Loucy (cell line): Measurements from ENCODE around the gene AFF3.

ENCODE experiments used
- H2AFZ ChIP-seq: fragments of 200-600 bp; sonication (generic); 2 replicates; pipeline ENCODE4 v1.6.0; 2016; ENCODE audit warnings: antibody characterized with exemption, mild to moderate bottlenecking, low read length, moderate library complexity
- H3F3A ChIP-seq: fragments of 200-600 bp; 2 replicates; pipeline ENCODE4 v1.6.0; 2016; ENCODE audit warnings: antibody characterized with exemption, low read depth, mild to moderate bottlenecking
- H3K27me3 ChIP-seq: fragments of 200-600 bp; sonication (generic); 2 replicates; pipeline ENCODE4 v1.6.1; 2014; ENCODE audit warnings: low read length, mild to moderate bottlenecking; ENCODE audit not compliant: insufficient read depth, poor library complexity, severe bottlenecking
- H3K36me3 ChIP-seq: fragments of 200-600 bp; sonication (generic); 2 replicates; pipeline ENCODE4 v1.6.1; 2016; ENCODE audit warnings: low read length; ENCODE audit not compliant: insufficient read depth
- H3K4me1 ChIP-seq: fragments of 200-600 bp; sonication (generic); 2 replicates; pipeline ENCODE4 v1.5.1; 2014; ENCODE audit warnings: low read length, mild to moderate bottlenecking; ENCODE audit not compliant: insufficient read depth, poor library complexity, severe bottlenecking
- H3K4me2 ChIP-seq: fragments of 200-600 bp; sonication (generic); 2 replicates; pipeline ENCODE4 v1.6.0; 2014; ENCODE audit warnings: antibody characterized with exemption, low read length, low read depth, mild to moderate bottlenecking; ENCODE audit not compliant: poor library complexity, severe bottlenecking
- H3K4me3 ChIP-seq: fragments of 200-600 bp; sonication (generic); 2 replicates; pipeline ENCODE4 v1.5.1; 2014; ENCODE audit warnings: low read length, mild to moderate bottlenecking, mixed read lengths; ENCODE audit not compliant: poor library complexity, severe bottlenecking
- H3K79me2 ChIP-seq: fragments of 200-600 bp; sonication (generic); 2 replicates; pipeline ENCODE4 v1.6.1; 2014; ENCODE audit warnings: low read length; ENCODE audit not compliant: insufficient read depth
- H3K9ac ChIP-seq: fragments of 200-600 bp; sonication (generic); 2 replicates; pipeline ENCODE4 v1.6.0; 2014; ENCODE audit warnings: mild to moderate bottlenecking, low read depth, low read length, moderate library complexity; ENCODE audit not compliant: poor library complexity, severe bottlenecking
- H3K9me2 ChIP-seq: fragments of 200-600 bp; sonication (generic); replicated peaks from 2 replicates; pipeline ENCODE4 v1.6.1; 2016; ENCODE audit warnings: low read depth, low read length, mixed read lengths
- H3K9me3 ChIP-seq: fragments of 200-600 bp; sonication (generic); 2 replicates; pipeline ENCODE4 v1.6.1; 2014; ENCODE audit warnings: mild to moderate bottlenecking, antibody characterized with exemption, low read length, low read depth; ENCODE audit not compliant: insufficient read depth
- H4K20me1 ChIP-seq: fragments of 200-600 bp; sonication (generic); 2 replicates; pipeline ENCODE4 v1.6.0; 2014; ENCODE audit warnings: antibody characterized with exemption, low read length, mild to moderate bottlenecking; ENCODE audit not compliant: insufficient read depth, poor library complexity, severe bottlenecking
- EZH2phosphoT487 ChIP-seq: fragments of 200-600 bp; IDR thresholded peaks from 2 replicates; pipeline ENCODE4 v1.6.1; 2018; ENCODE audit warnings: antibody characterized with exemption, mild to moderate bottlenecking, moderate library complexity, borderline replicate concordance
- TF ChIP-seq, protein P1 (sequence below): fragments of 200-600 bp; sonication (generic); conservative IDR thresholded peaks from 2 replicates; pipeline ENCODE4 v1.5.1; 2014; ENCODE audit warnings: mild to moderate bottlenecking, antibody characterized with exemption, low read length

AFF3 gene

GRCh38 chr2:99660616-99661406 is 481.6 kb downstream of the AFF3 start:
- no peak overlapping the region for H3K9ac ChIP-seq
- H3K9me2 ChIP-seq, result no peaks in the 10 kb centered on the region
- H2AFZ ChIP-seq, result no peak overlapping the region
- no peaks in the 10 kb centered on the region for H3K4me1 ChIP-seq
- H3K9me3 ChIP-seq, result no peaks in the 10 kb centered on the region
- H3F3A ChIP-seq, result no peaks in the 10 kb centered on the region
- H3K79me2 ChIP-seq, result no peaks in the 10 kb centered on the region
- no peaks in the 10 kb centered on the region for H3K36me3 ChIP-seq
- no peak overlapping the region for H3K4me2 ChIP-seq
- no peak overlapping the region for H3K4me3 ChIP-seq
- no peaks in the 10 kb centered on the region for H3K27me3 ChIP-seq
- H4K20me1 ChIP-seq, result no peaks in the 10 kb centered on the region
- TF ChIP-seq, protein P1, sequence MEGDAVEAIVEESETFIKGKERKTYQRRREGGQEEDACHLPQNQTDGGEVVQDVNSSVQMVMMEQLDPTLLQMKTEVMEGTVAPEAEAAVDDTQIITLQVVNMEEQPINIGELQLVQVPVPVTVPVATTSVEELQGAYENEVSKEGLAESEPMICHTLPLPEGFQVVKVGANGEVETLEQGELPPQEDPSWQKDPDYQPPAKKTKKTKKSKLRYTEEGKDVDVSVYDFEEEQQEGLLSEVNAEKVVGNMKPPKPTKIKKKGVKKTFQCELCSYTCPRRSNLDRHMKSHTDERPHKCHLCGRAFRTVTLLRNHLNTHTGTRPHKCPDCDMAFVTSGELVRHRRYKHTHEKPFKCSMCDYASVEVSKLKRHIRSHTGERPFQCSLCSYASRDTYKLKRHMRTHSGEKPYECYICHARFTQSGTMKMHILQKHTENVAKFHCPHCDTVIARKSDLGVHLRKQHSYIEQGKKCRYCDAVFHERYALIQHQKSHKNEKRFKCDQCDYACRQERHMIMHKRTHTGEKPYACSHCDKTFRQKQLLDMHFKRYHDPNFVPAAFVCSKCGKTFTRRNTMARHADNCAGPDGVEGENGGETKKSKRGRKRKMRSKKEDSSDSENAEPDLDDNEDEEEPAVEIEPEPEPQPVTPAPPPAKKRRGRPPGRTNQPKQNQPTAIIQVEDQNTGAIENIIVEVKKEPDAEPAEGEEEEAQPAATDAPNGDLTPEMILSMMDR, result no peak
- no peak for TF ChIP-seq EZH2phosphoT487

GRCh38 chr2:99659874-99660273 is 482.5 kb downstream of the AFF3 start:
- no peak overlapping the region for H3K9ac ChIP-seq

DNA sequence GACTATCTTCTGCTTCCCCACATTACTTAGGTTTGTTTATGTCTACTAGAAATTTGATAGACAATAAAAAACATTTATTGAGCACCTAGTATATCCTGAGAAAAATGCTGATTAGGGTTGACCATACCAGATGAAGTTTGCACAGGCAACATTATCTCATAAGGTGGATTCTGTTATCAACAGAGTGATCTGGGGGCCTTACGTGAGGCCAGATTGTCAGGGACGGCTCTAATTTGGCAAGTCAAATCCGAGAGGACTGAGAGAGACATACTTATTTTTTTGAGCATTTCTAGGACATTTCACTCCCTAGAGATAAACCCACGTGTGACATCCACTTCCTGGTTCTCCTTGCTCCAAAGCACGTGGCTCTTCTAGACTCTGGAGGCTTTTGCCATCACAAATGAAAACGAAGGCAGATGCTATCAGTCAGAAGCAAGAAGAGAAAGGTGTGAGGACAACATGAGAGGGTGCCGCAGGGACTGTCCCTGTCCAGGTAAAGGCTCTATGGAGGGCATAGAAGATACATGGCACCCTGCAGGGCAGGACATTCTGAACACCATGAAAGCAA is 484.6 kb downstream of the AFF3 start:
- no peaks in the 10 kb centered on the region for H3K9me2 ChIP-seq
- no peaks in the 10 kb centered on the region for H3K27me3 ChIP-seq
- no peak overlapping the region for H2AFZ ChIP-seq
- no peaks in the 10 kb centered on the region for H3K9me3 ChIP-seq
- no peaks in the 10 kb centered on the region for H3F3A ChIP-seq
- no peak overlapping the region for H3K9ac ChIP-seq
- no peaks in the 10 kb centered on the region for H3K4me1 ChIP-seq
- no peaks in the 10 kb centered on the region for H3K36me3 ChIP-seq
- no peak overlapping the region for H3K4me2 ChIP-seq
- H4K20me1 ChIP-seq, result no peaks in the 10 kb centered on the region
- no peaks in the 10 kb centered on the region for H3K79me2 ChIP-seq
- no peak overlapping the region for H3K4me3 ChIP-seq
- TF ChIP-seq EZH2phosphoT487, result no peak
- TF ChIP-seq, protein P1, result no peak

More at GRCh38 chr2:99659874-99660273, 482.5 kb downstream of the AFF3 start:
- no peaks in the 10 kb centered on the region for H3F3A ChIP-seq
- no peak overlapping the region for H3K4me2 ChIP-seq
- no peaks in the 10 kb centered on the region for H3K9me2 ChIP-seq
- no peaks in the 10 kb centered on the region for H3K27me3 ChIP-seq
- no peaks in the 10 kb centered on the region for H3K79me2 ChIP-seq
- no peaks in the 10 kb centered on the region for H3K36me3 ChIP-seq
- H4K20me1 ChIP-seq, result no peaks in the 10 kb centered on the region
- H3K4me1 ChIP-seq, result no peaks in the 10 kb centered on the region
- H3K9me3 ChIP-seq, result no peaks in the 10 kb centered on the region
- no peak overlapping the region for H2AFZ ChIP-seq
- H3K4me3 ChIP-seq, result no peak overlapping the region
- no peak for TF ChIP-seq EZH2phosphoT487
- TF ChIP-seq, protein P1, result no peak
